ENCODE measurements around the gene CAPN8.
"Not testable (repeated sequence)": the region's sequence is repeated elsewhere in the genome, so short reads cannot be mapped to it uniquely, and the experiment has no call there.

Gene CAPN8

DNA sequence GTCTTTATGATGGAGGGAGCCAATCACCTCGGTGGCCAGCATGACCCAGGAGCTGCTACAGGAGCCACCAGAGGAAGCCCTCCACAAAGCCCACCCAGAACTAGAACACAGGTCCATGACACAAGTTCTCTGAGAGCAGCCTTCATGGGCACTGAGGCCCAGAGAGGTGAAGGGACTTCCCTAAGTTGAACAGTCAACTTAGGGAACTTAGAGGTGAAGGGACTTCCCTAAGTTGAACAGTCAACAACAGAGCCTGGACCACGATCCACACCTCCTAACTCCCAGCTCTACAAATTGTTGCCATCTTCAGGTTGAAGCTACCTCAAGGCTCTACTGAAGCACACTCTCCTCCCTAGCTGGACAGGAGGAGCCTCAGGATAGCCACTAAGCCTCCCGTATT, 139.5 kb downstream of the CAPN8 start:
- DNase-seq (ENCODE audit: low read depth), result no peak

DNA sequence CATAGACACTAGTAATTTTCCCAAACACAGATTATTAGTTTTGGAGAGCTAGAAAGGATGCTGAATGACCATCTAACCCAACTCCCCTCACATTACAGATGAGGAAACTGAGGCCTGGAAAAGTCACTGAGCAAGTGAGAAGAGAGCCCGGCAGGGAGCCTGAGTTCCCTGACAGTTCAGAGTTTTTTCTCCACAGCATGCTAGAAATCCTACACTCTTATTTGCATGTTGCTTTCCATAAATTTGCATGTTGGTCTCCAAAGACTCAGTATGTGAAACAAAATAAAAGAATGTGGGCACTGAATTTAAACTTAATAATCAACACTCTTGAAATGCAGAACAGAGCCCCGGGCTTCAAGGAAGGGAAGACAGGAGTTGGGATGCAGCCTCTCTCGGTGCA, 140.0 kb downstream of the CAPN8 start:
- DNase-seq (ENCODE audit: low read depth), result no peak

DNA sequence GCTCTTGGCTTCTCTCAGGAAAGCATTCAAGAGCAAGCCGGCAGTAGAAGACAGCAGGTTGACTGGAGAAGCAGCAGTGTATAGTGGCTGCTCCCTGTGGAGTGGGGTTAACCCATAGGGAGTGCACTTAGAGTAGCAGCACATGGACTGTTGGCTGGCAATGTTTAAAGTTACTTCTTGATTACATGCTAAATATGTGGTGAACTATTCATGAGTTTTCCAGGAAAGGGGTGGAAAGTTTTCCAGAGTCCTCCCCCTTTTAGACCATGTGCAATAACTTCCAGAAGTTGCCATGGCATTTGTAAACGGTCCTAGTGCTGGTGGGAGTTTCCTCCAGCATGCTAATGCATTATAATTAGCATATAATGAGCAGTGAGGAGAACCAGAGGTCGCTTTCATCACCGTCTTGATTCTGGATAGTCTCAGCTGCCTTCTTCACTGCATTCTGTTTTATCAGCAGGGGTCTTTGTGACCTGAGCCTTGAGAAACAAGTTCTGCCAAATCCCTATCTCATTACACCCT, 140.5 kb downstream of the CAPN8 start:
- no peak for DNase-seq (ENCODE audit: low read depth)

DNA sequence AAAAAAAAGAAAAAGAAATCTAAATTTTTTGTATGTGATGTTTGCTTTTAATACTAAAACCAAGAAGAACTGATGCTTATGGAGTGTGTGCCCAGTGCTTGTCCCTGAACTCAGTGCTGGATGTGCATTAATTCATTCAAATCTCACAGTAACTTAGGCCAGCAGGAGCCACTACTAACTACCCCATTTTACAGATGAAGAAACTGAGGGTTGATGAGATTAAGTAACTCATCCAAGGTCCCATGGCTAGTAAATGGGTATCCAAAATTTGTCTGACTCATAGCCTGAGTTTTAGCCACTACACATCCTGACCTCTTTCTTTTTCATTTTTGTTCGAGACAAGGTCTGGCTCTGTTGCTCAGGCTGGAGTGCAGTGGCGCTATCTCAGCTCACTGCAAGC, 144.4 kb downstream of the CAPN8 start:
- no peak for DNase-seq (ENCODE audit: low read depth)

DNA sequence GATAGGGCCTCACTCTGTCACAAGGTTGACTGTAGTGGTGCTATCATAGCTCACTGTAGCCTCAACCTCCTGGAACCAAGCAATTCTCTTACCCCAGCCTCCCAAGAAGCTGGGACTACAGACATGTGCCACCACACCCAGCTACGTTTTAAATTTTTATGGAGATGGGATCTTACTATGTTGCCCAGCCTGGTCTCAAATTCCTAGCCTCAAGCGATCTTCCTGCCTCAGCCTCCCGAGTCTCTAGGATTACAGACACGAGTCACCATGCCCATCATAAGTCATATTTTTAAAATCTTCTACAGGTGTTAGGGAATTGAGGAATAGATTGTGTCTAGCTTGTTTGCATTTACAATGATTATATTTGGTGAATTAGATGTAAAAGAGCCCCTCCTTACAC, 145.3 kb downstream of the CAPN8 start:
- no peak for DNase-seq (ENCODE audit: low read depth)

DNA sequence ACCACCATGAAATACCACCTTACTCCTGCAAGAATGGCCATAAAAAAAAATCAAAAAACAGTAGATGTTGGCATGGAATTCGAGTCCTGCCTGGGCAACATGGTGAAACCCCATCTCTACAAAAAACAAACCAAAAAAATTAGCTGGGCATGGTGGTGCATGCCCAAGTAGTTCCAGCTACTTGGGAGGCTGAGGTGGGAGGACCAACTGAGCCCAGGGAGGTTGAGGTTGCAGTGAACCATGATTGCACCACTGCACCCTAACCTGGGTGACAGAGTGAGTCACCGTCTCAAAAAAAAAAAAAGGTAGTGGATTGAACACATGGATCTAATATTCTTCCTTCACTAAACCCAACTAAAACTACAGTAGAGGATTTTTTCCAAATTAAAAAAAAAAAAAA, 146.4 kb downstream of the CAPN8 start:
- DNase-seq (ENCODE audit: low read depth), result no peak

DNA sequence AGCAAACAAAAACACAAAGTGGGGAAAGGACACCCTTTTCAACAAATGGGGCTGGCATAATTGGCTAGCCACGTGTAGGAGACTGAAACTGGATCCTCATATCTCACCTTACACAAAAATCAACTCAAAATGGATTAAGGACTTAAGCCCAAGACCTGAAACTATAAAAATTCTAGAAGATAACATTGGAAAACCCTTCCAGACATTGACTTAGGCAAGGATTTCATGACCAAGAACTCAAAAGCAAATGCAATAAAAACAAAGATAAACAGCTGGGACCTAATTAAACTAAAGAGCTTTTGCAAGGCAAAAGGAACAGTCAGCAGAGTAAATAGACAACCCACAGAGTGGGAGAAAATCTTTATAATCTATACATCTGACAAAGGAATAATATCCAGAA, 146.9 kb downstream of the CAPN8 start:
- not testable (repeated sequence) for DNase-seq (ENCODE audit: low read depth)

DNA sequence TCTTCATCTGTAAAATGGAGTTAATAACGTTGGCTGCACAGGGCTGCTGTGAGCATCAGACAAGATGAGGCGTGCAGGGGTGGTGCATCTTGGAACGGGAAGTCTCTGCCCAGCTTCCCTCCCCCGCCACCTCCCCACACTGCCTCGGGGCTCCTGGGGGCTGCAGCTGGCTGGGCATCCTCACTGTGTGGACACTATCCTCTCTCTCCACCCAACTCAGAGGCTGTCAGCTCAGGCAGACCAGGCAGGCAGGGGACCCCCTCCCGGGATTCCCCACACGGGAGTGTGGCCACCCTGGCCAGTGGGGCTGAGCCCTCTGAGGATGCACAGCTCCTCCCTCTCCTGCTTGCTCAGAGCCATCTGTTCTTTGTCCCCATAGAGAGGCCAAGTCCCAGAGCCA, 149.6 kb downstream of the CAPN8 start:
- no peak for DNase-seq (ENCODE audit: low read depth)

DNA sequence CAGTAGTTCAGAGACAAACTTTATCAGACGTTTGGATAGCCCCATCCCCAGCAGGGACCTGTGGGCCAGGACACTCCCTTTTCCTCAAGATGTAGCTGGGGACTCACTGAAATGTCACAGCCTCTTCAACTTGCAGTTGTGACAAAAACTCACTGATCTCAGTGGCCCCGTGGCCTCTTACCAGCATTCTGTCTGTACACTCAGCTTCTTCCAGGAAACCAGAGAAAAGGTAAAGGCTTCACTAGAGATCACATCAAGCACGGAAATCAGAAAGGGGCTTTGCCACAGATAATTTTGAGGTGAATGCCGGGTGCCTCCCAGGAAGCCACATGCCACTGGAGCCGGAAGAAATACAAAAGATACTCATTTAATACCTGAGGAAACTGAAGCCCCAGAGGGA, 150.1 kb downstream of the CAPN8 start:
- peak; percentile 3 for DNase-seq (ENCODE audit: low read depth)

DNA sequence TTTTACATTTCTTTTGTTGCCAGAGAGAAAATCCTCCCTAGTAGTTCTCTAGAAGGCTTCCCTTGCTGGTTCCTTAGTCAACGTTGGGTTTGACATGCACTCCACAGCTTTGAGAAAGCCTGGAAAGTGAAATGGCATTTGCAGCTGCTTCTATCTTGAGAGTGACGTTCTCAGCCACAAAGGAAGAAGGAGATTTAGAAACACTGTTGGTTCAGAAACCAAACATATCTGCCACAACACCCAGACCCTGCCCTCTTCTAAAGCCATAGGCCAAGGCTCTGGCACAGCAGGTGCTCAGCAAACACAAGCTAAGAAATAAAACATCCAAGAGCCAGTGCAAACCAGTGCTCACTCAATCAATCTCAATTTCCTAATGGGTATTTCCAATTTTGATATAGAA, 150.9 kb downstream of the CAPN8 start:
- no peak for DNase-seq (ENCODE audit: low read depth)

DNA sequence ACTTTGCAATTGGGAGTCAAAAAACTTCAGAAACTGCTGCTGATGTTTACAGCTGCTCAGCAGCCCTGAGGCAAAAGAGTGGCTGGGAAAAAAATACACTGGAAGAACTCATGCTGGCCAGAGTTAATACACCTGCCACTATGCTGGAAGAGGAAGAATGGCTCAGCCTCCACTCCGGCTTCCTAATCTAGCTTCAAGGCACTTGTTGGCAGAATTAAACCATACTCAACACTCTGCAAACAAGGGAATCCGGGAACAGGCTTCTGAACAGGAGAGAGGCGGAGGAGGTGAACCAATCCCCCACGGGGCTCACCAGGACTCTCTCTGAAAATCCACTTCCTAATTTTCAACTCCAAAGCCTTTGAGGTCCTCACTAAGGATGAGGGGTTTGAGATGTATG, 152.2 kb downstream of the CAPN8 start:
- DNase-seq (ENCODE audit: low read depth), result no peak

DNA sequence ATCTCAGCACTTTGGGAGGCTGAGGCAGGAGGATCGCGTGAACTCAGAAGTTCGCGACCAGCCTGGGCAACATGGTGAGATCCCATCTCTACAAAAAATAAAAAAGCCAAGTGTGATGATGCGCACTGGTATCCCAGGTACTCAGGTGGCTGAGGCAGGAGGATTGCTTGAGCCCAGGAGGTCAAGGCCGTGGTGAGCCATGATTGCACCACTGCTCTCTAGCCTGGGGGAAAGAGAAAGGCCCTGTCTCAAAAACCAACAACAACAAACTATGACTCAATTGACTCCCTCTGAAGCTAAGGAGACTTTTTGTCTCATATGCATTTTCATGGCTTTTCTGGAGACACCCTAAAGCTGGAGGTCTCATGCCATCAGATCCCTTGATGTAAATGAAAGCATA, 153.4 kb downstream of the CAPN8 start:
- DNase-seq (ENCODE audit: low read depth), result no peak

DNA sequence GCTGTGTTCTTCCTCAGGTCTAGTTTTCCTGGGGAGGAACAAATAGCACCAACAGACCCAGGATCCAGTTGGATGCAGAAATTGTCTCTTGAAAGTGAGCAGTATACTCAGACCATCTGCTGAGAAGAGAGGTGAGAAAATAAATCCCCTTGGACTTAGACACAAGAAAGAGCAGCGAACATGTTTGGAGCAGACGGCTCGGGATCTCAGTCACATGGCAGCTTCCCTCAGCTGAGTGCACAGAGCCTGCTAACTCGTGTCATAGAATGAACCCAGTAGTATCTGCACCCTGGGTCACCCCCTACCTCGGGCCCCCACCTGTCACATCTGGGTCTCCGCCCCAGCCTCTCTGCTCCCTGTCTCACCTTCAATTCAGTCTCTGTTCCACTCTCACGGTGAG, 156.7 kb downstream of the CAPN8 start:
- DNase-seq (ENCODE audit: low read depth), result no peak

DNA sequence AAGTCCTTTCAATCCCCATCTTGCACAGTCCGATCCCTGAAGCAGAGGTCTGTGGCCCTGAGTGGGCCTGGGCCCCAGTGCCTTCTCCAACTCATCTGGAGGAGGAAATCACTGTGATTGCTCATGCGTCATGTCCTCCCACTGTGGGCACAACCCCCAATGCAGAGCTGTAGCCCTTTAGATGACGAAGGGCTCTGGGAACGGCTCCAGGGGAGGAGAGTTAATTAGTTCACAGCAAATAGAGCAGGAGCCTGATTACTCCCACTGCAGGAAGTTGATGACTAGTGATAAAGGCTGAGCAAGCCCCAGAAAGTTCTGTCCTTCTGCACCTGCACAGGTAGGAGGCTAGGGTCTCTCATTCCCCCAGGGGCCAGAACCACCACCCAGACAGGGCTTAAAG, 160.8 kb downstream of the CAPN8 start:
- no peak for DNase-seq (ENCODE audit: low read depth)

DNA sequence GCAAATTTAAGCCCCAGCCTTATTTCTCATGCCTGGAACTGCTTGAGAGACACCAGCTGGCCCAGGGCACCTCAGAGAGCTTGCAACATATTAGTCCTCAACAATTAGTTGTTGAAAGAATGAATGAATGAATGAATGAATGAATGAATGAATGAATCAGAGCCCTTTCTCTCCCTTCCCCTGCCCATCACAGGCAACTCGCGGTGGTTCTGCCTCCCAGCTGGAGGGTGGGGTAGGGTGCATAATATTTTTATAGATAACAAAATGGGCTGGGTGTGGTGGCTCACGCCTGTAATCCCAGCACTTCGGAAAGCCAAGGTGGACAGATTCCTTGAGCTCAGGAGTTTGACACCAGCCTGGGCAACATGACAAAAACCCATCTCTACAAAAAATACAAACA, 162.2 kb downstream of the CAPN8 start:
- DNase-seq (ENCODE audit: low read depth), result no peak

DNA sequence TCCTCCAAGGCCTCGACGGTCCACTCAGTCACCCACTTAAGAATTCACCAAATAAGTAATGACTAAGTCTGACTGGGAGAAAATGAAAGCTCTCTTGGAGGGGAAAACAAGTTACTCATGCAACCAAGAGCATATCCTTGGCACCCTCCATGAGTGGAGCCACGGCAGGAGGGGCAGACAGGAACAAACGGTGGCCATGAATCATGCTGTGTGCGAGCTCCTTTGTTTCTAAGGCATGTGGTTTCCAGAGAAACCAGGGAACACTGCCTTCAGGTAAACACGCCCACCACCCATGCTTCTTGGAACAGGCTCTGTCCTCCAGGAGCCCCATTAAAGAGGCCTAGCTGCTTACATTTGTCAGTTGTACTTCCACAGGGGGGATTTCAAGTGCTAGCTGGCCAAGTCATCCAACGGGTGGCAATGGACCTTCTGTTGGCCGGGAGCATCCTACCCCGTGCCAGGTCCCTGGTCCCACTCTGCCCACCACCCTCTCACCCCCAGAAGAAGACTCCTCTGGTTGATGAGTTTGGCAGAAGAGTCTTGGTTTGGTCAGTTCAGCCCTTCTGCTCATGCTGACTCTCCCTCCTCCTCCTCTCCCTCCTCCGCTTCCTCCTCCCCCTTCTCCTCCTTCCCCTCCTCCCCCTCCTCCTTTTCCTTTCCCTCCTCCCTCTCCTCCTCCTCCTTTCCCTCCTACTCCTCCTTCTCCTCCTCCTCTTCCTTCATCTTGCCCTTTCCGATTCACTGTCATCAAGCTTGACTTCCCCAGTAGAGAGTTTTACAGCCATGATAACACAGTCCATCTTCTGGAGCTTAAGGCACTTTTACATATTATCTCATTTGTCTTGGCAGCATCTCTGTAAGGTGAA, 164.7 kb downstream of the CAPN8 start:
- DNase-seq (ENCODE audit: low read depth), result no peak

DNA sequence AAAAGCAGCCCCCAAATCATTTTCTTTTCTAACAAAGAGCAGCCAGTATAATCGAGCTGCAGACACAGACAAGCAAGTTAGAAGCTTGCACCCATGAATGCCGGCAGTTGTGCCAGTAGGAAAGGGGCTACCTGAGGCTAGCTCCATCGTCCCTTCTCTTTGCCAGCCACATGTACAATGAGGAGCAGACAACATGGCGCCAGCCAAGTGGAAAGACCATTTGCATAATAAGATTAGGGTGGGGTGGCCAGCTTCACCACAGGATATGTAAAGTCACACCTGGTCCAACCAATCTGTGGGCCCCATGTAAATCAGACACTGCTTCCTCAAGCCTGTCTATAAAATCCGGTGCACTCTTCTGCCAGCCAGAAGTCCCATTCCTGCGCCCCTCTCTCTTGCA, 168.6 kb downstream of the CAPN8 start:
- DNase-seq (ENCODE audit: low read depth), result no peak

DNA sequence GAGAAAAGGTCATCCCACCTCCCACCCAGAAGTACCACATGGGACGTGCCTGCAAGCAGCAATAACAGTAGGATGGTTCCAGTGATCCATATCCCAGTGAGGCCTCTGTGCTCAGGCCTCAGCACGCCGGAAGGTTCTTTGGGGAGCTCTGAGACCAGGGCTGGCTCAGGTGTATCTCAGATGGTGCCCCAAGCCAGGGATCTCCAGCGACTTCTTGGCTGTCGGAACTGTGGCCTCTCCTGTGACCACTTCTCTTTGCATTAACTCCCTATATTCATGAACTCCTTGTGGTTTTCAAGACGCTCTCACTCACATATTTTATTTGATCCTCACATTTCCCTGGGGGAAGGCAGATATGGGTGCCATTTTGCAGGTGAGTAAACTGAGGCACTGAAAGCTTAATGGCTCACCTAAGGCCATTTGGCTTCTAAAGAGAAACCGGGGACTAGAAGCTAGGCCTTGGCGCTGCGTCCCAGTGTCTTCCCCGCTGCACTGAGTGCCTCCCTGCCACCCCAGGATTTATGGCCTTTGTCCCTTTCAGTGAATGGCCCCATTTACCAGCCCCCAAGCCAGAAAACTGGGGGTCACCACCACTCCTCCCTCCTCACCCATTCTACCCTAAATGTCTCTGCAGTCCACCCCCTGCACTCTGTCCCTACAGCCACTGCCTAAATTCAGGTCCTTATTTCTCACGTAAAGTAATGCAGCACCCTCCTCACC, 170.4 kb downstream of the CAPN8 start:
- no peak for DNase-seq (ENCODE audit: low read depth)

DNA sequence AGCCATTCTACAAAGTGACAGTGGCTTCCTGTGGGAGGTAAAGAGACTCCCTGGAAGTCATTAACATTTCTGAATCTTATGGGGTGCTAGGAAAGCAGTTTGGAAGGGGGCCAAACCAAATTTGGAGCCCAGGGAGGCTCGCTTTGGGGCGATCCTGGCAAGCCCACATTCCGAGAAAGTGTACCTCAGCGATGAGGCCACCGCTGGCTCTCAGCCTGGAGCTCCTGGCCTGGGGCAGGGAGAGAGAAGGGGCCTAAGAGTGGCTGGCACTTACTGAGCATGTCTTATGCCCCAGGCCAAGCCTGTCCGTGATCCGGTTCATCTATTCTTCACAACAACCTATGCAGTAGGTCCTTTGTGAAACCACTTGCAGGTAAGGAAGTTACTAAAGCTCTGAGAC, 173.5 kb downstream of the CAPN8 start:
- no peak for DNase-seq (ENCODE audit: low read depth)

Data from stimulated activated CD8-positive, alpha-beta memory T cell treated with anti-CD3 and anti-CD28 coated beads, Interleukin-12 subunit alpha, Interleukin-12 subunit beta, amount 100 ng/mL, for 1 hour (primary cell).